Neural cell (in vitro differentiated cells): Measurements from ENCODE around the gene PPP6C.
"Not testable (repeated sequence)": the region's sequence is repeated elsewhere in the genome, so short reads cannot be mapped to it uniquely, and the experiment has no call there.

Experiments used
- CTCF ChIP-seq: fragments of 450-650 bp; IDR thresholded peaks from 2 replicates; pipeline ENCODE4 v1.5.1; 2014; ENCODE audit warnings: antibody characterized with exemption, mild to moderate bottlenecking, moderate library complexity; ENCODE audit not compliant: poor library complexity, severe bottlenecking
- EP300 ChIP-seq: fragments of 450-650 bp; conservative IDR thresholded peaks from 2 replicates; pipeline ENCODE4 v1.6.1; 2014; ENCODE audit warnings: antibody characterized with exemption, mild to moderate bottlenecking, moderate library complexity; ENCODE audit not compliant: poor library complexity, severe bottlenecking
- EZH2 ChIP-seq: fragments of 200-600, 300-800 bp; shearing (Covaris generic), sonication (generic); IDR thresholded peaks from 2 replicates; pipeline ENCODE4 v1.6.1; 2014; ENCODE audit warnings: antibody characterized with exemption, low read length, borderline replicate concordance, mild to moderate bottlenecking; ENCODE audit not compliant: insufficient read depth, poor library complexity, severe bottlenecking
- MXI1 ChIP-seq: fragments of 450-650 bp; conservative IDR thresholded peaks from 2 replicates; pipeline ENCODE4 v1.6.1; 2014; ENCODE audit warnings: antibody characterized with exemption, mild to moderate bottlenecking; ENCODE audit not compliant: poor library complexity, severe bottlenecking
- POLR2AphosphoS5 ChIP-seq: IDR thresholded peaks from 2 replicates; pipeline ENCODE4 v1.6.1; 2012
- RAD21 ChIP-seq: fragments of 450-650 bp; conservative IDR thresholded peaks from 2 replicates; pipeline ENCODE4 v1.6.1; 2014; ENCODE audit warnings: antibody characterized with exemption, mild to moderate bottlenecking, moderate library complexity
- SMC3 ChIP-seq: fragments of 450-650 bp; conservative IDR thresholded peaks from 2 replicates; pipeline ENCODE4 v1.6.1; 2014; ENCODE audit warnings: antibody characterized with exemption, mild to moderate bottlenecking, moderate library complexity; ENCODE audit not compliant: poor library complexity
- TAF1 ChIP-seq: IDR thresholded peaks from 2 replicates; pipeline ENCODE4 v1.6.1; 2012; ENCODE audit warnings: low read depth
- TF ChIP-seq, protein P1 (sequence below): IDR thresholded peaks from 2 replicates; pipeline ENCODE4 v1.6.1; 2012; ENCODE audit warnings: borderline replicate concordance

DNA sequence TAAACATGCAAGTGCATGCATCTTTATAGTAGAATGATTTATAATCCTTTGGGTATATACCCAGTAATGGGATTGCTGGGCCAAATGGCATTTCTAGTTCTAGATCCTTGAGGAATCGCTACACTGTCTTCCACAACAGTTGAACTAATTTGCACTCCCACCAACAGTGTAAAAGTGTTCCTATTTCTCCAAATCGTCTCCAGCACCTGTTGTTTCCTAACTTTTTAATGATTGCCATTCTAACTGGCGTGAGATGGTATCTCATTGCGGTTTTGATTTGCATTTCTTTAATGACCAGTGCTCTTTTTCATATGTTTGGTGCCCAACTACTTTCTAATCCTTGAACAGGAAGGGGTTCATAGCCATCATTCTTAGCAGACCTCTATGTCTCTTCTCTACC lies 7.8 kb downstream of the PPP6C start:
- TF ChIP-seq CTCF, MXI1, RAD21, POLR2AphosphoS5, EZH2, EP300, SMC3, TAF1: not testable (repeated sequence)
- TF ChIP-seq, protein P1, sequence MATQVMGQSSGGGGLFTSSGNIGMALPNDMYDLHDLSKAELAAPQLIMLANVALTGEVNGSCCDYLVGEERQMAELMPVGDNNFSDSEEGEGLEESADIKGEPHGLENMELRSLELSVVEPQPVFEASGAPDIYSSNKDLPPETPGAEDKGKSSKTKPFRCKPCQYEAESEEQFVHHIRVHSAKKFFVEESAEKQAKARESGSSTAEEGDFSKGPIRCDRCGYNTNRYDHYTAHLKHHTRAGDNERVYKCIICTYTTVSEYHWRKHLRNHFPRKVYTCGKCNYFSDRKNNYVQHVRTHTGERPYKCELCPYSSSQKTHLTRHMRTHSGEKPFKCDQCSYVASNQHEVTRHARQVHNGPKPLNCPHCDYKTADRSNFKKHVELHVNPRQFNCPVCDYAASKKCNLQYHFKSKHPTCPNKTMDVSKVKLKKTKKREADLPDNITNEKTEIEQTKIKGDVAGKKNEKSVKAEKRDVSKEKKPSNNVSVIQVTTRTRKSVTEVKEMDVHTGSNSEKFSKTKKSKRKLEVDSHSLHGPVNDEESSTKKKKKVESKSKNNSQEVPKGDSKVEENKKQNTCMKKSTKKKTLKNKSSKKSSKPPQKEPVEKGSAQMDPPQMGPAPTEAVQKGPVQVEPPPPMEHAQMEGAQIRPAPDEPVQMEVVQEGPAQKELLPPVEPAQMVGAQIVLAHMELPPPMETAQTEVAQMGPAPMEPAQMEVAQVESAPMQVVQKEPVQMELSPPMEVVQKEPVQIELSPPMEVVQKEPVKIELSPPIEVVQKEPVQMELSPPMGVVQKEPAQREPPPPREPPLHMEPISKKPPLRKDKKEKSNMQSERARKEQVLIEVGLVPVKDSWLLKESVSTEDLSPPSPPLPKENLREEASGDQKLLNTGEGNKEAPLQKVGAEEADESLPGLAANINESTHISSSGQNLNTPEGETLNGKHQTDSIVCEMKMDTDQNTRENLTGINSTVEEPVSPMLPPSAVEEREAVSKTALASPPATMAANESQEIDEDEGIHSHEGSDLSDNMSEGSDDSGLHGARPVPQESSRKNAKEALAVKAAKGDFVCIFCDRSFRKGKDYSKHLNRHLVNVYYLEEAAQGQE: not testable (repeated sequence)
